Hematopoietic multipotent progenitor cell (in vitro differentiated cells): Measurements from ENCODE around the gene BTBD17. TPM values are rescaled to one million over a fixed set of nuclear protein-coding genes. Genes with fewer than 3 reads are reported as not detected.

Experiments
- DNase-seq, 3 donors: peaks; one replicate each; pipeline ENCODE4 v3.0.0-alpha.2; 2011 to 2015; ENCODE audit warnings: low read depth in 2 of 3, low spot score in 2 of 3
- total RNA-seq: library from RNA; depleted of rRNA; stranded (reverse); fragments of >200 nt; gene quantifications from one replicate; pipeline ENCODE4 v1.2.3, GENCODE V29; 2012

Gene BTBD17
- total RNA-seq, 1 donor, result under 0.01 TPM

GRCh38 chr17:74307984-74308773 lies 53.5 kb downstream of the BTBD17 start:
- peak in 2 of 3 donors; percentile 84 to 89 for DNase-seq

Other genes with a start within 250 kb of the BTBD17 start
- gene RPL38, start 158.2 kb downstream of the BTBD17 start, total RNA-seq, result 426 TPM
- gene TTYH2, start 148.3 kb downstream of the BTBD17 start, total RNA-seq, result 13.5 TPM
- gene DNAI2, start 87.6 kb downstream of the BTBD17 start, total RNA-seq, result 0.27 TPM
- under 0.01 TPM for gene KIF19, start 35.6 kb downstream of the BTBD17 start, total RNA-seq
- gene GPR142, start 5.6 kb upstream of the BTBD17 start, total RNA-seq, result 1.3 TPM
- gene GPRC5C, start 70.2 kb upstream of the BTBD17 start, total RNA-seq, result 3.8 TPM
- gene CD300A, start 104.8 kb upstream of the BTBD17 start, total RNA-seq, result 52.0 TPM
- gene CD300LB, start 169.6 kb upstream of the BTBD17 start, total RNA-seq, result 0.81 TPM
- gene CD300C, start 184.2 kb upstream of the BTBD17 start, total RNA-seq, result 0.54 TPM
- gene CD300H, start 205.6 kb upstream of the BTBD17 start, total RNA-seq, result 0.27 TPM
- gene CD300LD, start 230.4 kb upstream of the BTBD17 start, total RNA-seq, result not detected